ENCODE results near the gene VWA5B2.

DNA sequence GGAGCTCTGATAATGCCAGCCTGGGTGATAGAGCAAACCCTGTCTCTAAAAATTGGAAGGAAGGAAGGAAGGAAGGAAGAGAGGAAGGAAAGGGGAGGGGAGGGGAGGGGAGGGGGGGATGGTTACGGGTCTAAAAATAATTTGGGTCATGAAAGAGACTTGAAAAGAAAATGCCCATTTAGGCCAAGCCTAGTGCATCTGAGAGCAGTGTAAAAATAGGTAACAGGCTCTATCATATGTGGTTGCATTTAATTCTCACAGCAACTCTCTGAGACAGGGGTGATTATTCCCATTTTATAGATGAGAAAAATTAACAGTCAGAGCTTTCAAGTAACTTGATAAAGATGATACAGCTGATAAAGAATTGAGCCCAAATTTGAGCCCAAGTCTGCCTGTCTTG lies 42.9 kb downstream of the VWA5B2 start:
- TF ChIP-seq GATA3 (IDR thresholded peaks at IDR 0.05; ENCODE audit: low read depth, low read length) (no peak), GATA2 (IDR thresholded peaks at IDR 0.05; ENCODE audit: low read depth, low read length) (no peak)
